HFFc6 (cell line): ENCODE results near the gene MS4A18. TPM values are rescaled to one million over a fixed set of nuclear protein-coding genes. Genes with fewer than 3 reads are reported as not detected.

Source experiments
- DNase-seq: peaks from one replicate; pipeline ENCODE4 v3.0.0-alpha.2; 2018
- H3K27ac Mint-ChIP-seq: 2 replicates; pipeline ENCODE4 v1.8.0; 2020; ENCODE audit warnings: mild to moderate bottlenecking, mixed read lengths
- H3K27me3 Mint-ChIP-seq: 2 replicates; pipeline ENCODE4 v1.8.0; 2021; ENCODE audit warnings: mild to moderate bottlenecking, moderate library complexity, mixed read lengths; ENCODE audit not compliant: insufficient read depth
- H3K36me3 Mint-ChIP-seq: 2 replicates; pipeline ENCODE4 v1.8.0; 2021; ENCODE audit warnings: low read depth, mixed read lengths
- H3K4me1 Mint-ChIP-seq: 2 replicates; pipeline ENCODE4 v1.8.0; 2020; ENCODE audit warnings: low read depth, mixed read lengths
- H3K4me3 Mint-ChIP-seq: 2 replicates; pipeline ENCODE4 v1.8.0; 2020; ENCODE audit warnings: mild to moderate bottlenecking, moderate library complexity, mixed read lengths
- H3K9me3 Mint-ChIP-seq: 2 replicates; pipeline ENCODE4 v1.8.0; 2020; ENCODE audit warnings: mild to moderate bottlenecking, mixed read lengths
- CTCF ChIP-seq: fragments of 200-600 bp; sonication (generic); IDR thresholded peaks from 2 replicates; pipeline ENCODE4 v1.5.0; 2021; ENCODE audit warnings: antibody characterized with exemption, mild to moderate bottlenecking
- total RNA-seq, 6 experiments: library from RNA; stranded (reverse); fragmentation: NEBNext Ultra II Directional; extraction: Animal tissue kit (Norgen Biotek cat#: 25700); gene quantifications; 2 replicates in 1 of 6; 3 replicates in 5 of 6; pipeline ENCODE4 v1.2.3, GENCODE V29; 2021

Gene MS4A18
- total RNA-seq, 6 experiments from 2014 or later = not detected

GRCh38 chr11:60747359-60747873, 22.9 kb downstream of the MS4A18 start:
- Mint-ChIP-seq H3K36me3 (no peaks in the 10 kb centered on the region), H3K4me1 (no peaks in the 10 kb centered on the region)
- TF ChIP-seq CTCF = no peak

GRCh38 chr11:60748225-60748624, 23.7 kb downstream of the MS4A18 start:
- no peak for TF ChIP-seq CTCF
- peaks cover 6% of the 10 kb centered on the region; the same call in 1 of the 2 replicates for H3K9me3 Mint-ChIP-seq

More at GRCh38 chr11:60747359-60747873, 22.9 kb downstream of the MS4A18 start:
- Mint-ChIP-seq H3K27me3 (peaks cover 5% of the 10 kb centered on the region), H3K9me3 (peaks cover 6% of the 10 kb centered on the region; the same call in 1 of the 2 replicates), H3K27ac (no peak overlapping the region), H3K4me3 (no peak overlapping the region; the same call in 1 of the 2 replicates)
- no peak for DNase-seq

GRCh38 chr11:60748821-60749220, 24.3 kb downstream of the MS4A18 start:
- no peak for TF ChIP-seq CTCF
- peaks cover 5% of the 10 kb centered on the region; the same call in 1 of the 2 replicates for H3K27me3 Mint-ChIP-seq

More at GRCh38 chr11:60748225-60748624, 23.7 kb downstream of the MS4A18 start:
- DNase-seq = no peak
- Mint-ChIP-seq H3K4me1 (no peaks in the 10 kb centered on the region), H3K4me3 (no peak overlapping the region), H3K27ac (no peak overlapping the region), H3K36me3 (no peaks in the 10 kb centered on the region), H3K27me3 (peaks cover 5% of the 10 kb centered on the region; the same call in 1 of the 2 replicates)

GRCh38 chr11:60750911-60751310, 26.4 kb downstream of the MS4A18 start:
- no peak for TF ChIP-seq CTCF

More at GRCh38 chr11:60748821-60749220, 24.3 kb downstream of the MS4A18 start:
- Mint-ChIP-seq H3K36me3 (no peaks in the 10 kb centered on the region), H3K9me3 (peaks cover 6% of the 10 kb centered on the region; the same call in 1 of the 2 replicates), H3K4me3 (no peak overlapping the region), H3K4me1 (no peaks in the 10 kb centered on the region), H3K27ac (no peak overlapping the region)
- no peak for DNase-seq

GRCh38 chr11:60753309-60753708, 28.8 kb downstream of the MS4A18 start:
- H3K27me3 Mint-ChIP-seq = peaks cover 17% of the 10 kb centered on the region
- H3K36me3 Mint-ChIP-seq = no peaks in the 10 kb centered on the region
- no peak for TF ChIP-seq CTCF
- H3K4me3 Mint-ChIP-seq = no peak overlapping the region
- DNase-seq = no peak
- no peaks in the 10 kb centered on the region for H3K4me1 Mint-ChIP-seq
- no peaks in the 10 kb centered on the region for H3K9me3 Mint-ChIP-seq
- no peak overlapping the region for H3K27ac Mint-ChIP-seq

More at GRCh38 chr11:60750911-60751310, 26.4 kb downstream of the MS4A18 start:
- peaks cover 6% of the 10 kb centered on the region; the same call in 1 of the 2 replicates for H3K9me3 Mint-ChIP-seq
- DNase-seq = no peak
- peaks cover 5% of the 10 kb centered on the region; the same call in 1 of the 2 replicates for H3K27me3 Mint-ChIP-seq
- H3K27ac Mint-ChIP-seq = no peak overlapping the region
- no peaks in the 10 kb centered on the region for H3K4me1 Mint-ChIP-seq
- no peak overlapping the region for H3K4me3 Mint-ChIP-seq
- no peaks in the 10 kb centered on the region for H3K36me3 Mint-ChIP-seq
